COLO829 (cell line): ENCODE results near the gene GRM7.

Experiments
- DNase-seq: peaks from one replicate; pipeline ENCODE4 v3.0.0; 2012; ENCODE audit warnings: low spot score

GRM7 gene

GRCh38 chr3:7581831-7582230 is 720.9 kb downstream of the GRM7 start:
- no peak for DNase-seq

DNA sequence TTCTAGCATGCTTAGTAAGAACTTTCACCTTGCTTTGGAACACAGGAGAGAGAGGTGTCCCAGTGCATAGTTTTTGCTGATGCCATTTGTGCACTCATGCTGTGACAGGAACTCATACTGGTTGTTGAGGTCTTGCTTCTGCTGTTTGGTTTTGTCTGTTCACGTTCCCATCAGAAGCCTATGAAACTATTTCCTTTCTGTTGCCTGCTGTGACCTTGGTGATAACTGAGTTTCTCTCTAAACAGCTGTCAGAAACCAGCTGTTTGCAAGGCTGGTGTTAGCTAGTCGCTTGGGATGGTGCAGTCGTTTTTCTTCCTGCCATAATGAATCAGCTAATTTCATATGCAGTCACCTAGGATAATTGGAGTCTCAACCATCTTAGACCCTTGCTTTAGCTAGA is 724.1 kb downstream of the GRM7 start:
- DNase-seq = no peak

DNA sequence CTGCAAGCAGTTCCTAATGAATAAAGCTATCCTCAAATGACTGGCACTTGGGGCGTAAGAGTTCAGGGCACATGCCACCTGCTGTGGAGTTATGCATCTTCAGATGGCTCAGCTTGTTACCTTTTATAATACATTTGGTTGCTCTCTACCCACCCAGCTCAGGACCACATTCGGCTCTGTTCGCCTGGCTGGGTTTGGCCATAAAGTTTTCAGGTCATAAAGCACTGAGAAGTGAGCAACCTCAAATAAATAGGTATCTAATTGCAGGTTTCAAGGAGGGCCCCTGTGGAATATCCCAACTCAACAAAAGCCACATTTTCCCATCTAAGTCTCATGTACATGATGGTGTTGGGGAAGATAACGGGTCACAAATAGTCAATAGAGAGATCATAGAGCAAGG is 727.3 kb downstream of the GRM7 start:
- DNase-seq = no peak

GRCh38 chr3:7589526-7589925 is 728.6 kb downstream of the GRM7 start:
- no peak for DNase-seq

DNA sequence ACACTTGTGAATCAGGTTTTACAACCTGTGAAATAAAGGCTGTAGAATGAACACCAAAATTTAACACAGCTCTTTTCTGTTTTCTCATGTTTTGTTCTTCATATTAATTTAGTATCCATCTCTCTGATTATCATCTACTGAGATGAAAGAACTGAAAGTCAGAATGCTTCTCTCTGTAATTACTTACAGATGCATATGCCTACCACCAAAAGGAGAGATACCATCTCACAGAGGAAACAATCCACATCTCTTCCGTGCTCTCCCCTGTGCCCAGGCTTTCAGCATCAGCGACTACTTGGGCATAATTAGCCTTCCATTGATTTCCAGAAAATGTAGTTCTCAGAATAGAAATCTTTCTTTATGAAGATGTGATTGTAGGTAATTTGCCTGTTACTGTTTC is 741.4 kb downstream of the GRM7 start:
- no peak for DNase-seq

DNA sequence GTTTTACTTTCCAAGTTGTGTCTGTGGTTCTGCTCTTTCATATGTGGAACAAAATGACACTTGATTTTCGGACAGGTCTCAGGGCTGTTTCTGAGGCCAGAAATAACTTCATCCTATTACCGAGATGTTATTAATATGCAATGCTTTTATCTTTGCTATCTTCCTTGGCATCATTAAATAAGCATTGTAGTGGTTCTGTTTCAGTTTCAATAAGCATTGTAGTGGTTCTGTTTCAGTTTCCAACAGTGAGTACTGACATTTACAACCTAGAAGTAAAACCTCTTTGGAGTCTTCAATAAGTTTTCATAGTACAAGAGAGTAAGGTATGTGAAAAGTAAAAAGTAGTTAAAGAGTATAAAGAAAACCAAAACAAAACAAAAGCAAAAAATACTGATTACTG is 746.2 kb downstream of the GRM7 start:
- DNase-seq = no peak

- DNase-seq = no peak
Observed at GRCh38 chr3:7607676-7608075, 746.8 kb downstream of the GRM7 start.

DNA sequence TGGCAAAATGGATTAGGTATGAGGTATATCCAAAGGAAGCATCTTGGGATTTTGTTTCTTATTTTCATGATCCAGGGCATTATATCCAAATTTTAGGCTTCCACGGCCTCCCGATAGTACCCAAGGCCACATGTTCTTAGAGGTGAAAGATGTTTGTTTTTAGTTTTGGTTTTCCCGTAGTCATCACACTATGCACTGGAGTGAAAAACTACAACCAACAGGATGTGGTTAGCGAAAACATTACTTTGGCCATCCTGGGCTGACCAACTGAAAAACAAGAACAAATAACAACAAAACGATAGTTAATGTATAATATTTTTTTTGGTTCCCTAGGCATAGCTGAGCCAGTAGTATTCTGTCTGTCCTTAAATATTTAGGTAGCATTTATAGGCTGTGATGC is 749.7 kb downstream of the GRM7 start:
- DNase-seq = no peak

- DNase-seq = no peak
Observed at GRCh38 chr3:7615043-7615442, 754.1 kb downstream of the GRM7 start.

DNA sequence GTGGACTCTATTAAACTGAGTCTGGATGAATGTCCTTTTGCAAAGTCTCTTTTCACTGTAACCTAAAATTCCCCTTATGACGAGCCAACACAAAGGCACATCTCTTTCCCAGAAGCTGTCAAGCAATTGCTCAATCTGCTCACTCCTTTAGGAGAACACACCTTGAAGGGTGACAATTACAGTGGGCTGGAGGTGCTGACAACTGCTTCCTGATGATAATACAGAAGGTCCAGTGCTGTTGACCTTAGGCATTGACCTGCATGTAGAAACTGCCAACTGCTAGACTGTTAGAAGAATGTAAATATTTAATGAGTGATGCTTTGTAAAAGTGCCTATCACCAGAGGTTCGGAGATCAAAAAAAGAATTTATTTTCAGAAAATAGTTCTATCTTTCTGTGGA is 757.7 kb downstream of the GRM7 start:
- DNase-seq = no peak

DNA sequence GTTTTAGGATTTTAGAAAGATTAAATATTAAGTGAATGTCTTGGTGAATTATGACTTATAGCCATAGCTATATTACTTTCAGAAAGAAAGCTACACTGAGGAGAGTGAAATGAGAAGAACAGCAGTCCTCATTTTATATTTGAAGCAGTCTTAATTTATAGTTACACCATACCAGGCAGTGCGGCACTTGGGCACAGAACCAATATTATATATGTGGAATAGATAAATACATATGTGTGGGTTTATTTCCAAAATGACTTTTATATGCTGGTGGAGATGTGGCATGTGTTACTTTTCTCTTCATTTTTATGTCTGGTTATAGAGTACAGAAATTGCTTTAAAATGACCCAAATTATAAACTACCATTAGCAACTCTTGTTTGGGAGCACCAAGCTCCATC is 759.5 kb downstream of the GRM7 start:
- DNase-seq = no peak

DNA sequence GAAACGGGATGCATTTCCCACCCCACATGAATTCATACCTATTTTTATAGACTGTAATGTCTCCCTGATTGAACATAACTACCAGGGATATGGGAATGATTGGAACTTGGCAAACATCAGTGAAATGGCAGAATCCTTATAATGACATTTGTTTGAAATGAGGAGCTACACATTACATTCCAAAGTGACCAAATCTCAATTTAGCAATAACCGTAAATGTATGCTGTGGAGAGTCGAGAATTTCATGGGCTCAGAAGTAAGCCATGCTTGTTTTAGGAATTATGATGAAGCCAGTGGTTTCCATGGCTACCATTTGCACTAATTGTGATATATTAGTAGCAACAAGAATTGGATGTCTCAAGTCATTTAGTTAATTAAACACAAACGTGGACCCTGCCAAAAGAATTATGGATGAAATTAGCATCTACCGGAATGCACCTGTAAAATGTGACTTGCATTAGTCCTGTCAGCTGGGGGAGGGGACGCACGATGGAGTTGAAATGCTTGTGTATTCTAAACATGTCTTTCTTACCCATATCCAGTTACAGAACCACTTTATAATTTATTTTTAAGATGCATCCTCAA is 760.2 kb downstream of the GRM7 start:
- no peak for DNase-seq

- DNase-seq = no peak
Observed at GRCh38 chr3:7621651-7622050, 760.7 kb downstream of the GRM7 start.

DNA sequence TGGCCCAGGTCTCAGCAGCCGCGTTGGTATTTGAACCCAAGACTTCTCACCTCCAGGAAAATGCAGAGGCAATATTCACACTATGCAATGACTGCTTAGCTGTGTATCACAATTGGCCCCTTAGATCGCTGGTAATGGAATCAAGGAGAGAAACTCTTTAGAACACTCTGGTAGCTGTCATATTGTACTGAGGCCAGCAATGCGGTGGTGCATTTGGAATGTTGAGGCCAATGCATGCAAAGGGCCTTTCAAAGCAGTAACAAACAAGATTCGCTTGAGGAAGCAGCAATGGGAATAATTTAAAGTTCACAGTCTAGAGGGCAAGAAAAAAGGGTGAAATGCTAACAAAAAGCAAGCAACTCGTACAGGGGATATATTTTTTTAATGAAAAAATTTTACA is 764.1 kb downstream of the GRM7 start:
- no peak for DNase-seq

- no peak for DNase-seq
Observed at GRCh38 chr3:7630351-7630911, 769.5 kb downstream of the GRM7 start.

DNA sequence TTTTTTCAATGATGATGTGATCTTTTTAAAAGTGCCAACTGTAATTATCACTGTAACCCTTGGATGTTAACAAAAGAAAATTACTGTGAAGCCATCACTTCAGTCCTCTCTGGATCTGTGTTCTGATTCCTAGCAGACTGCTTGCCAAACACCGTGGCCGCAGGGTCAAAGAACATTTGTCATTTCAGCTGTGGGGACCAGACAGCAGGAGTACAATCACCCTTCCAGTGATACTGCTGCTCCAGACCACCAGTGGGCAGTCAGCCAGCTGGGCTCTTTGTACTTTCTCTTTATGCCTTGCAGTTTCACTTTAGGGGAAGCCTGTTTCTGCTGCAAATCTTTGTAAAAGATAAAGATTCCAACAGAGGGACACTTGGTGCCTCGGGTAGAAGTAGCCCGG is 770.0 kb downstream of the GRM7 start:
- no peak for DNase-seq

- DNase-seq = no peak
Observed at GRCh38 chr3:7632305-7632704, 771.4 kb downstream of the GRM7 start.

GRCh38 chr3:7637694-7638093 is 776.8 kb downstream of the GRM7 start:
- DNase-seq = no peak

GRCh38 chr3:7638103-7638502 is 777.2 kb downstream of the GRM7 start:
- DNase-seq = no peak

GRCh38 chr3:7640787-7641186 is 779.9 kb downstream of the GRM7 start:
- no peak for DNase-seq

- DNase-seq = no peak
Observed at GRCh38 chr3:7646851-7647250, 785.9 kb downstream of the GRM7 start.

DNA sequence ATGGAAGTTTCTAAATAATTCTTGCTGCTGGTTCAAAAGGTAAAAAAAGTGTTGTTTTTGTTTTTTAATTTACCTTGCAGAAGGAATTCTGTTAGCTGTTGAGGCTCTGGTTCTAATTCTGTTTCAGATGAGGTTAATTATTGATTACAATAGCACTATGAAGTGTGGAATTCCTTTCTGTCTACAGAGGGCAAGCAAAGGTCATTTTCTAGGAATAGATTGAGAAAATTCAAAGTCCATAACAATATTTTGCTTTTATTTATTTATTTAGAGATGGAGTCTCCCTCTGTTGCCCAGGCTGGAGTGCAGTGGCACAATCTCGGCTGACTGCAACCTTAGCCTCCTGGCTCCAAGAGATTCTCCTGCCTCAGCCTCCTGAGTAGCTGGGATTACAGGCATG is 789.6 kb downstream of the GRM7 start:
- DNase-seq = no peak

DNA sequence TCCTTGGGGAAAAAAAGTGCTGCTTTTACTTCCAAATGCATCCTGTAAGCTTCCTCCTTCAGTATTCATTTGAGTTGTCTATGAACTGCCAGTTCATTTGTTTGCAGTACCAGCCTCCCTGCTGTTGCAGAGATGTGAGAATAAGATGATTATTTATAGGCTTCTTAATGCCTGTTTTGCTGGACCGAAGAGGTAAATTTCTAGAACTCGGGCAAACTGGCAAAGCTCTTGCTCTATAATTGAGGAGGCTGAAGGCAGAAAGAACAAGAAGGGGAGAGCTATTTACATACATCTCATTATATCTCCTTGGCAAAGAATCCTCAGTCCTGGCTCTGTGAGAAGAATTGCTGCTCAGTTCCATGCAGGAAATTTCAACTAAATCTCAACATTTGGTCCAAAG is 790.4 kb downstream of the GRM7 start:
- no peak for DNase-seq

- no peak for DNase-seq
Observed at GRCh38 chr3:7657214-7658112, 796.5 kb downstream of the GRM7 start.
